WTC11 (cell line): ENCODE results near the gene MRPS22. TPM values are rescaled to one million over a fixed set of nuclear protein-coding genes. Genes with fewer than 3 reads are reported as not detected.

Source experiments
- ATAC-seq: fragments of 200-7000 bp; cut with Tn5 transposase; 2 replicates; pipeline ENCODE4 v1.10.0; 2021; ENCODE audit warnings: mild to moderate bottlenecking, moderate library complexity
- CTCF ChIA-PET: fragments of 300-600 bp; sonication (Branson Sonifier 250); formaldehyde crosslinking; loops from one replicate; lab custom pipeline; 2021; ENCODE audit warnings: antibody characterized with exemption; lab: Charles Lee
- POLR2A ChIA-PET: fragments of 350-600 bp; sonication (Branson Sonifier 250); formaldehyde crosslinking; loops from one replicate; lab custom pipeline; 2021; ENCODE audit warnings: antibody characterized with exemption; lab: Charles Lee
- DNase-seq: peaks from one replicate; pipeline ENCODE4 v3.0.0; 2021; ENCODE audit warnings: low spot score
- H3K27ac Mint-ChIP-seq: 2 replicates; pipeline ENCODE4 v1.8.0; 2021; ENCODE audit warnings: mixed read lengths
- H3K27me3 Mint-ChIP-seq: 2 replicates; pipeline ENCODE4 v1.8.0; 2021; ENCODE audit warnings: low read depth, mild to moderate bottlenecking, moderate library complexity, mixed read lengths
- H3K36me3 Mint-ChIP-seq: 2 replicates; pipeline ENCODE4 v1.8.0; 2021; ENCODE audit warnings: mixed read lengths
- H3K4me1 Mint-ChIP-seq: 2 replicates; pipeline ENCODE4 v1.8.0; 2022; ENCODE audit warnings: mixed read lengths
- H3K4me3 Mint-ChIP-seq: 2 replicates; pipeline ENCODE4 v1.8.0; 2021; ENCODE audit warnings: mild to moderate bottlenecking, moderate library complexity, mixed read lengths
- H3K9me3 Mint-ChIP-seq: 2 replicates; pipeline ENCODE4 v1.8.0; 2021; ENCODE audit warnings: mixed read lengths
- CREM ChIP-seq: sonication (generic); formaldehyde crosslinking; IDR thresholded peaks from 2 replicates; pipeline ENCODE4 v1.8.1; 2022; ENCODE audit warnings: mild to moderate bottlenecking, missing genetic modification reagents, moderate library complexity
- ESRRA ChIP-seq: sonication (generic); formaldehyde crosslinking; IDR thresholded peaks from 2 replicates; pipeline ENCODE4 v1.8.1; 2022; ENCODE audit warnings: mild to moderate bottlenecking, missing genetic modification reagents, borderline replicate concordance
- ETV6 ChIP-seq: sonication (generic); formaldehyde crosslinking; IDR thresholded peaks from 2 replicates; pipeline ENCODE4 v1.8.1; 2022; ENCODE audit warnings: mild to moderate bottlenecking, missing genetic modification reagents
- IRF2 ChIP-seq: sonication (generic); formaldehyde crosslinking; IDR thresholded peaks from 2 replicates; pipeline ENCODE4 v1.8.0; 2022; ENCODE audit warnings: low read depth, missing genetic modification reagents, borderline replicate concordance
- MYBL2 ChIP-seq: sonication (generic); formaldehyde crosslinking; IDR thresholded peaks from 2 replicates; pipeline ENCODE4 v1.8.1; 2023; ENCODE audit warnings: mild to moderate bottlenecking, moderate library complexity, missing genetic modification reagents
- NFE2L1 ChIP-seq: sonication (generic); formaldehyde crosslinking; IDR thresholded peaks from 2 replicates; pipeline ENCODE4 v1.8.1; 2023; ENCODE audit warnings: missing genetic modification reagents
- NR1H2 ChIP-seq: sonication (generic); formaldehyde crosslinking; IDR thresholded peaks from 2 replicates; pipeline ENCODE4 v1.9.0; 2021; ENCODE audit warnings: mild to moderate bottlenecking, moderate library complexity, missing genetic modification reagents
- PRRX2 ChIP-seq: fragments of 250-450 bp; sonication (Bioruptor Pico); IDR thresholded peaks from 2 replicates; pipeline ENCODE4 v1.8.0; 2021; ENCODE audit warnings: mild to moderate bottlenecking
- SMAD3 ChIP-seq: sonication (generic); formaldehyde crosslinking; IDR thresholded peaks from 2 replicates; pipeline ENCODE4 v1.8.0; 2022; ENCODE audit warnings: missing genetic modification reagents, mild to moderate bottlenecking, borderline replicate concordance
- SOX15 ChIP-seq: fragments of 250-450 bp; sonication (Bioruptor Pico); IDR thresholded peaks from 2 replicates; pipeline ENCODE4 v1.9.0; 2021; ENCODE audit warnings: mild to moderate bottlenecking
- ZBTB21 ChIP-seq: sonication (generic); formaldehyde crosslinking; IDR thresholded peaks from 2 replicates; pipeline ENCODE4 v1.8.1; 2023; ENCODE audit warnings: mild to moderate bottlenecking, missing genetic modification reagents, borderline replicate concordance
- ZNF138 ChIP-seq: sonication (generic); formaldehyde crosslinking; conservative IDR thresholded peaks from 2 replicates; pipeline ENCODE4 v1.8.1; 2022; ENCODE audit warnings: mild to moderate bottlenecking, moderate library complexity, missing genetic modification reagents
- ZNF219 ChIP-seq: sonication (generic); formaldehyde crosslinking; IDR thresholded peaks from 2 replicates; pipeline ENCODE4 v1.8.0; 2023; ENCODE audit warnings: missing genetic modification reagents, mild to moderate bottlenecking, borderline replicate concordance
- ZNF232 ChIP-seq: sonication (generic); formaldehyde crosslinking; IDR thresholded peaks from 2 replicates; pipeline ENCODE4 v1.8.0; 2022; ENCODE audit warnings: mild to moderate bottlenecking, missing genetic modification reagents
- ZNF423 ChIP-seq: fragments of 250-450 bp; sonication (Bioruptor Pico); IDR thresholded peaks from 2 replicates; pipeline ENCODE4 v2.1.2; 2022; ENCODE audit warnings: mild to moderate bottlenecking, moderate library complexity
- total RNA-seq: library from RNA; stranded (reverse); gene quantifications from 3 replicates; pipeline ENCODE4 v1.2.3, GENCODE V29; 2021
- TF ChIP-seq, protein P1 (sequence below): sonication (generic); formaldehyde crosslinking; IDR thresholded peaks from 2 replicates; pipeline ENCODE4 v1.8.1; 2022; ENCODE audit warnings: missing genetic modification reagents, borderline replicate concordance
- TF ChIP-seq, protein P2 (sequence below): fragments of 200-600 bp; IDR thresholded peaks from 2 replicates; pipeline ENCODE4 v1.8.0; 2022; ENCODE audit warnings: antibody characterized with exemption
- TF ChIP-seq, protein P3 (sequence below): sonication (generic); formaldehyde crosslinking; IDR thresholded peaks from 2 replicates; pipeline ENCODE4 v1.8.0; 2023; ENCODE audit warnings: missing genetic modification reagents, mild to moderate bottlenecking, borderline replicate concordance
- TF ChIP-seq, protein P4 (sequence below): fragments of 250-450 bp; sonication (Bioruptor Pico); IDR thresholded peaks from 2 replicates; pipeline ENCODE4 v1.9.0; 2021; ENCODE audit warnings: mild to moderate bottlenecking
- TF ChIP-seq, protein P5 (sequence below): fragments of 250-450 bp; sonication (Bioruptor Pico); conservative IDR thresholded peaks from 2 replicates; pipeline ENCODE4 v1.9.0; 2021; ENCODE audit warnings: mild to moderate bottlenecking
- TF ChIP-seq, protein P6 (sequence below): fragments of 250-450 bp; sonication (Bioruptor Pico); IDR thresholded peaks from 2 replicates; pipeline ENCODE4 v1.9.0; 2021; ENCODE audit warnings: mild to moderate bottlenecking

The MRPS22 gene
- total RNA-seq, 1 experiment from 2014 or later, result 44.6 TPM

DNA sequence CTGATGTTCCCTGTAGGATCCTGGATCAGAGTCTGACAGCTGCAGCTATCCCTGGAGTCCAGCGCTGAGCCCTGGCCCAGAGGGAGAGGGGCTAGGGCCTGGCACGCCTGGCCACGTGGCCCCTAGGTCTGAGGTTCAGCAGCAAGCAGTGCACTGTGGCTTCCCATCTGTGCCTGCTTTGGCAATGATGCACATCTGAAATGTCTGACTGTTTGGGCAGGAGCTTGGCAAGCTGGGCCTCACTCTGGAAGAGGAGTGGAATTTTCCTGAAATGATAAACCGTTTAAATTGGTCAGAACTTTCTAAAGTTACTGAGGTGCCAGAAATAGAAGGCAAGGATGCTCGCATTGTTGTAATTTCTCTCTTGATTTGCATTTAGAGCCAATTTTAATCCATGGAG lies 48.8 kb upstream of the MRPS22 start (continued):
- TF ChIP-seq, protein P1, sequence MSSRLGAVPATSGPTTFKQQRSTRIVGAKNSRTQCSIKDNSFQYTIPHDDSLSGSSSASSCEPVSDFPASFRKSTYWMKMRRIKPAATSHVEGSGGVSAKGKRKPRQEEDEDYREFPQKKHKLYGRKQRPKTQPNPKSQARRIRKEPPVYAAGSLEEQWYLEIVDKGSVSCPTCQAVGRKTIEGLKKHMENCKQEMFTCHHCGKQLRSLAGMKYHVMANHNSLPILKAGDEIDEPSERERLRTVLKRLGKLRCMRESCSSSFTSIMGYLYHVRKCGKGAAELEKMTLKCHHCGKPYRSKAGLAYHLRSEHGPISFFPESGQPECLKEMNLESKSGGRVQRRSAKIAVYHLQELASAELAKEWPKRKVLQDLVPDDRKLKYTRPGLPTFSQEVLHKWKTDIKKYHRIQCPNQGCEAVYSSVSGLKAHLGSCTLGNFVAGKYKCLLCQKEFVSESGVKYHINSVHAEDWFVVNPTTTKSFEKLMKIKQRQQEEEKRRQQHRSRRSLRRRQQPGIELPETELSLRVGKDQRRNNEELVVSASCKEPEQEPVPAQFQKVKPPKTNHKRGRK (CRISPR knock-in tag), result no peak
- no peak for TF ChIP-seq ETV6
- TF ChIP-seq, protein P2, sequence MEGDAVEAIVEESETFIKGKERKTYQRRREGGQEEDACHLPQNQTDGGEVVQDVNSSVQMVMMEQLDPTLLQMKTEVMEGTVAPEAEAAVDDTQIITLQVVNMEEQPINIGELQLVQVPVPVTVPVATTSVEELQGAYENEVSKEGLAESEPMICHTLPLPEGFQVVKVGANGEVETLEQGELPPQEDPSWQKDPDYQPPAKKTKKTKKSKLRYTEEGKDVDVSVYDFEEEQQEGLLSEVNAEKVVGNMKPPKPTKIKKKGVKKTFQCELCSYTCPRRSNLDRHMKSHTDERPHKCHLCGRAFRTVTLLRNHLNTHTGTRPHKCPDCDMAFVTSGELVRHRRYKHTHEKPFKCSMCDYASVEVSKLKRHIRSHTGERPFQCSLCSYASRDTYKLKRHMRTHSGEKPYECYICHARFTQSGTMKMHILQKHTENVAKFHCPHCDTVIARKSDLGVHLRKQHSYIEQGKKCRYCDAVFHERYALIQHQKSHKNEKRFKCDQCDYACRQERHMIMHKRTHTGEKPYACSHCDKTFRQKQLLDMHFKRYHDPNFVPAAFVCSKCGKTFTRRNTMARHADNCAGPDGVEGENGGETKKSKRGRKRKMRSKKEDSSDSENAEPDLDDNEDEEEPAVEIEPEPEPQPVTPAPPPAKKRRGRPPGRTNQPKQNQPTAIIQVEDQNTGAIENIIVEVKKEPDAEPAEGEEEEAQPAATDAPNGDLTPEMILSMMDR, result no peak
- TF ChIP-seq, protein P3, sequence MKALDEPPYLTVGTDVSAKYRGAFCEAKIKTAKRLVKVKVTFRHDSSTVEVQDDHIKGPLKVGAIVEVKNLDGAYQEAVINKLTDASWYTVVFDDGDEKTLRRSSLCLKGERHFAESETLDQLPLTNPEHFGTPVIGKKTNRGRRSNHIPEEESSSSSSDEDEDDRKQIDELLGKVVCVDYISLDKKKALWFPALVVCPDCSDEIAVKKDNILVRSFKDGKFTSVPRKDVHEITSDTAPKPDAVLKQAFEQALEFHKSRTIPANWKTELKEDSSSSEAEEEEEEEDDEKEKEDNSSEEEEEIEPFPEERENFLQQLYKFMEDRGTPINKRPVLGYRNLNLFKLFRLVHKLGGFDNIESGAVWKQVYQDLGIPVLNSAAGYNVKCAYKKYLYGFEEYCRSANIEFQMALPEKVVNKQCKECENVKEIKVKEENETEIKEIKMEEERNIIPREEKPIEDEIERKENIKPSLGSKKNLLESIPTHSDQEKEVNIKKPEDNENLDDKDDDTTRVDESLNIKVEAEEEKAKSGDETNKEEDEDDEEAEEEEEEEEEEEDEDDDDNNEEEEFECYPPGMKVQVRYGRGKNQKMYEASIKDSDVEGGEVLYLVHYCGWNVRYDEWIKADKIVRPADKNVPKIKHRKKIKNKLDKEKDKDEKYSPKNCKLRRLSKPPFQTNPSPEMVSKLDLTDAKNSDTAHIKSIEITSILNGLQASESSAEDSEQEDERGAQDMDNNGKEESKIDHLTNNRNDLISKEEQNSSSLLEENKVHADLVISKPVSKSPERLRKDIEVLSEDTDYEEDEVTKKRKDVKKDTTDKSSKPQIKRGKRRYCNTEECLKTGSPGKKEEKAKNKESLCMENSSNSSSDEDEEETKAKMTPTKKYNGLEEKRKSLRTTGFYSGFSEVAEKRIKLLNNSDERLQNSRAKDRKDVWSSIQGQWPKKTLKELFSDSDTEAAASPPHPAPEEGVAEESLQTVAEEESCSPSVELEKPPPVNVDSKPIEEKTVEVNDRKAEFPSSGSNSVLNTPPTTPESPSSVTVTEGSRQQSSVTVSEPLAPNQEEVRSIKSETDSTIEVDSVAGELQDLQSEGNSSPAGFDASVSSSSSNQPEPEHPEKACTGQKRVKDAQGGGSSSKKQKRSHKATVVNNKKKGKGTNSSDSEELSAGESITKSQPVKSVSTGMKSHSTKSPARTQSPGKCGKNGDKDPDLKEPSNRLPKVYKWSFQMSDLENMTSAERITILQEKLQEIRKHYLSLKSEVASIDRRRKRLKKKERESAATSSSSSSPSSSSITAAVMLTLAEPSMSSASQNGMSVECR (CRISPR knock-in tag), result no peak
- no peak for TF ChIP-seq NR1H2

DNA sequence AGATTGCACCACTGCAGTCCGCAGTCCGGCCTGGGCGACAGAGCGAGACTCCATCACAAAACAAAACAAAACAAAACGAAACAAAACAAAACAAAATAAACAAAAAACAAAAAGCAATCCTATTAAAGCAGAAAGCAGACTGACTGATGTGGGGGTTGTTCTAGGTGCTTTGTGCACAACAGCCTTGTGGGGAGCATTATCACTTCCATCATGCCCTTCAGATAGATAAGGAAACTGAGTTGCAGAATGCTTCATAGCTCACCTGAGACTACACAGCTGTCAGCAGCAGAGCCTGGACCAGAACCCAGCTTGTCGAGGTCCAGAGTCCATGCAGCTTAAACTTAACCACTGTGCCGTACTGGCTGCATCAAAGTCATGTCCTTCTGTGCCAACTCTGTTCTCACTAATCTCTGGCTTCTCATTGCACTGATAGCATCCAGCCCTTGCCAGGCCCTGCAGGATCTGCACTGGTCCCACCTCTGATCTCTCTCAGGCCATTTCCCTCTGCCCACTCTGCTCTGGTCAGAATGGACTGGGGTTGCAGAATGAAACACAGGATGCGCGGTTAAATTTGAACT lies 47.6 kb upstream of the MRPS22 start:
- Mint-ChIP-seq H3K4me1 (peaks cover 5% of the 10 kb centered on the region; the same call in 1 of the 2 replicates), H3K27me3 (no peaks in the 10 kb centered on the region), H3K4me3 (no peak overlapping the region), H3K9me3 (peaks cover 11% of the 10 kb centered on the region; the same call in 1 of the 2 replicates), H3K27ac (no peak overlapping the region), H3K36me3 (no peaks in the 10 kb centered on the region)
- ChIA-PET POLR2A (no interaction called here), CTCF (interaction anchor here (0.9 to 1.4 kb wide), 2 partner anchors 23 to 24 kb away, joined by 4 to 8 read pairs; no protein-coding TSS in a partner anchor)
- ATAC-seq, result no peak
- TF ChIP-seq ZNF138 (CRISPR knock-in tag), result no peak
- TF ChIP-seq SMAD3 (CRISPR knock-in tag), result no peak
- TF ChIP-seq ZNF232 (CRISPR knock-in tag), result no peak
- TF ChIP-seq PRRX2 (CRISPR knock-in tag), result no peak
- TF ChIP-seq, protein P4, sequence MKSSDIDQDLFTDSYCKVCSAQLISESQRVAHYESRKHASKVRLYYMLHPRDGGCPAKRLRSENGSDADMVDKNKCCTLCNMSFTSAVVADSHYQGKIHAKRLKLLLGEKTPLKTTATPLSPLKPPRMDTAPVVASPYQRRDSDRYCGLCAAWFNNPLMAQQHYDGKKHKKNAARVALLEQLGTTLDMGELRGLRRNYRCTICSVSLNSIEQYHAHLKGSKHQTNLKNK, result no peak
- TF ChIP-seq, protein P5, sequence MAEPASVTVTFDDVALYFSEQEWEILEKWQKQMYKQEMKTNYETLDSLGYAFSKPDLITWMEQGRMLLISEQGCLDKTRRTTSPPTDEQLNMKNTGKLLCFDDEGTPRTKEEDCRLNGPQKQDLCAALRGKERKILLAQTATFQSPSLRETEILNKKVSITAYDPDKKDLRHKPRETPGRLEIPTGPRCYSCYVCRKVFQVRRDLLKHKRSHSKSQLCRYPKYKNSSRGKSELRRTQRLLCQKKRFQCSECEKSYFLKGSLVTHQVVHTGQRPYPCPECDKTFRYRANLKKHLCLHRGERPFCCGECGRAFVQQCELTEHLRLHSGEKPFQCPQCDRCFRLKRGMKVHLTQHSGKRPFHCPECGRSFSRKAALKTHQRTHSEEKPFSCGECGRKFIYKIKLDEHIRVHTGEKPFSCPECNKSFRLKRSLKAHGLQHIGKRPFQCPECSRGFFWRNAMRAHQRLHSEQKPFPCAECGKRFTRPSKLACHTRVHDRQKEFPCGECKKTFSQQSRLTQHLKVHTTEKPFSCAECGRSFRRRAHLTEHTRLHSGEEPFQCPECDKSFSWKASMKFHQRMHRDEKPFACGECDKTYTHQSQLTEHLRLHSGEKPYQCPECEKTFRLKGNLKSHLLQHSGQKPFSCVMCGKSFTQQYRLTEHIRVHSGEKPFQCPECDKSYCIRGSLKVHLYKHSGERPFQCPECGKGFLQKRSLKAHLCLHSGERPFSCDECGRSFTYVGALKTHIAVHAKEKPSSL (CRISPR knock-in tag), result no peak
- no peak for TF ChIP-seq ESRRA (CRISPR knock-in tag)
- no peak for TF ChIP-seq ZBTB21 (CRISPR knock-in tag)
- TF ChIP-seq IRF2 (CRISPR knock-in tag), result no peak
- TF ChIP-seq, protein P6, sequence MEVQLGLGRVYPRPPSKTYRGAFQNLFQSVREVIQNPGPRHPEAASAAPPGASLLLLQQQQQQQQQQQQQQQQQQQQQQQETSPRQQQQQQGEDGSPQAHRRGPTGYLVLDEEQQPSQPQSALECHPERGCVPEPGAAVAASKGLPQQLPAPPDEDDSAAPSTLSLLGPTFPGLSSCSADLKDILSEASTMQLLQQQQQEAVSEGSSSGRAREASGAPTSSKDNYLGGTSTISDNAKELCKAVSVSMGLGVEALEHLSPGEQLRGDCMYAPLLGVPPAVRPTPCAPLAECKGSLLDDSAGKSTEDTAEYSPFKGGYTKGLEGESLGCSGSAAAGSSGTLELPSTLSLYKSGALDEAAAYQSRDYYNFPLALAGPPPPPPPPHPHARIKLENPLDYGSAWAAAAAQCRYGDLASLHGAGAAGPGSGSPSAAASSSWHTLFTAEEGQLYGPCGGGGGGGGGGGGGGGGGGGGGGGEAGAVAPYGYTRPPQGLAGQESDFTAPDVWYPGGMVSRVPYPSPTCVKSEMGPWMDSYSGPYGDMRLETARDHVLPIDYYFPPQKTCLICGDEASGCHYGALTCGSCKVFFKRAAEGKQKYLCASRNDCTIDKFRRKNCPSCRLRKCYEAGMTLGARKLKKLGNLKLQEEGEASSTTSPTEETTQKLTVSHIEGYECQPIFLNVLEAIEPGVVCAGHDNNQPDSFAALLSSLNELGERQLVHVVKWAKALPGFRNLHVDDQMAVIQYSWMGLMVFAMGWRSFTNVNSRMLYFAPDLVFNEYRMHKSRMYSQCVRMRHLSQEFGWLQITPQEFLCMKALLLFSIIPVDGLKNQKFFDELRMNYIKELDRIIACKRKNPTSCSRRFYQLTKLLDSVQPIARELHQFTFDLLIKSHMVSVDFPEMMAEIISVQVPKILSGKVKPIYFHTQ (CRISPR knock-in tag), result no peak
- no peak for TF ChIP-seq ZNF423 (CRISPR knock-in tag)
- no peak for TF ChIP-seq MYBL2 (CRISPR knock-in tag)
- no peak for TF ChIP-seq CREM (CRISPR knock-in tag)
- TF ChIP-seq NFE2L1 (CRISPR knock-in tag), result no peak
- no peak for TF ChIP-seq SOX15 (CRISPR knock-in tag)
- TF ChIP-seq ZNF219 (CRISPR knock-in tag), result no peak
- no peak for TF ChIP-seq NR1H2
- DNase-seq, result no peak
